ENCODE data around the gene RLBP1. TPM values are rescaled to one million over a fixed set of nuclear protein-coding genes. Genes with fewer than 3 reads are reported as not detected.
A peak's percentile ranks its signal among the peaks of the same experiment; 100 is the strongest.

Gene RLBP1
- total RNA-seq, 1 experiment from 2014 or later, result not detected

- no peaks in the 10 kb centered on the region for H3K9me3 Mint-ChIP-seq (ENCODE audit: unreplicated experiment)
- H3K4me3 ChIP-seq (ENCODE audit: low read depth, low read length), result no peak overlapping the region
- no peaks in the 10 kb centered on the region for H3K4me1 Mint-ChIP-seq (ENCODE audit: low read depth, unreplicated experiment)
- H3K36me3 ChIP-seq (ENCODE audit: control insufficient read depth, insufficient read depth, low read length), result no peaks in the 10 kb centered on the region
- H3K27ac Mint-ChIP-seq (ENCODE audit: unreplicated experiment), result no peak overlapping the region
- no peaks in the 10 kb centered on the region for H3K4me1 ChIP-seq
- DNase-seq, result no peak
- H3K4me3 Mint-ChIP-seq (ENCODE audit: unreplicated experiment), result no peak overlapping the region
- BruUV-seq (replicated peaks), result no TSS peak
- POLR2A ChIA-PET, result no interaction called here
- no peaks in the 10 kb centered on the region for H3K9me3 ChIP-seq
- TF ChIP-seq, protein P1, sequence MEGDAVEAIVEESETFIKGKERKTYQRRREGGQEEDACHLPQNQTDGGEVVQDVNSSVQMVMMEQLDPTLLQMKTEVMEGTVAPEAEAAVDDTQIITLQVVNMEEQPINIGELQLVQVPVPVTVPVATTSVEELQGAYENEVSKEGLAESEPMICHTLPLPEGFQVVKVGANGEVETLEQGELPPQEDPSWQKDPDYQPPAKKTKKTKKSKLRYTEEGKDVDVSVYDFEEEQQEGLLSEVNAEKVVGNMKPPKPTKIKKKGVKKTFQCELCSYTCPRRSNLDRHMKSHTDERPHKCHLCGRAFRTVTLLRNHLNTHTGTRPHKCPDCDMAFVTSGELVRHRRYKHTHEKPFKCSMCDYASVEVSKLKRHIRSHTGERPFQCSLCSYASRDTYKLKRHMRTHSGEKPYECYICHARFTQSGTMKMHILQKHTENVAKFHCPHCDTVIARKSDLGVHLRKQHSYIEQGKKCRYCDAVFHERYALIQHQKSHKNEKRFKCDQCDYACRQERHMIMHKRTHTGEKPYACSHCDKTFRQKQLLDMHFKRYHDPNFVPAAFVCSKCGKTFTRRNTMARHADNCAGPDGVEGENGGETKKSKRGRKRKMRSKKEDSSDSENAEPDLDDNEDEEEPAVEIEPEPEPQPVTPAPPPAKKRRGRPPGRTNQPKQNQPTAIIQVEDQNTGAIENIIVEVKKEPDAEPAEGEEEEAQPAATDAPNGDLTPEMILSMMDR (IDR thresholded peaks at IDR 0.05; ENCODE audit: insufficient read depth in 1 of 2, low read depth in 1 of 2, low read length in 1 of 2, severe bottlenecking in 1 of 2, unreplicated experiment in 1 of 2), result no peak
- peaks cover 9% of the 10 kb centered on the region for H3K36me3 Mint-ChIP-seq (ENCODE audit: insufficient read depth, unreplicated experiment)
- no peaks in the 10 kb centered on the region for H3K27me3 ChIP-seq (replicated peaks; ENCODE audit: control insufficient read depth, insufficient read depth, low read length)
- intact Hi-C loops (cut with micrococcal nuclease; ENCODE audit: unreplicated experiment), result loop anchor here (5.0 to 10.0 kb wide), 2 partner anchors 272 to 300 kb away; no protein-coding TSS in a partner anchor
- H3K27me3 Mint-ChIP-seq (ENCODE audit: insufficient read depth, unreplicated experiment), result no peaks in the 10 kb centered on the region
- CTCF ChIA-PET, result no interaction called here
Measured at GRCh38 chr15:89174476-89174875, 46.9 kb downstream of the RLBP1 start.

DNA sequence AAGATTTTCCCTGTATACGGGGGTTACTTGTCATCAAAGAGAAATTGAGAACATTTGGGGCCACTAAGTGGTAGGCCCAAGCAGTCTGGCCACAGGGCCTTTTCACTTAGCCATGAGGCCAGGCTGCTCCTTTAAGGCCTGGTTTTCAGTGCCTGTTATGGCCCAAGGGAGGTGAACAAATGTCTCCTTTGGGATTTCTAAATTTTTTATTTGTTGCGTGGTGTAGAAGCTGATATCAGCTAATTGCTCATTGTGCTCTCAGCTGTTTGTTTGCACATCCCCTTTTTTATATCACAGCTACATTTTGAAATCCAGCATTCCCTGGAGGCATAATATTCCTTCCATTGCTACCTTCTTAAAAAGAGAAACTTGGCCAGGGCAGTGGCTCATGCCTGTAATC, 48.5 kb downstream of the RLBP1 start:
- no peaks in the 10 kb centered on the region for H3K27me3 Mint-ChIP-seq (ENCODE audit: insufficient read depth, unreplicated experiment)
- no peak for DNase-seq
- no peak overlapping the region for H3K4me3 Mint-ChIP-seq (ENCODE audit: unreplicated experiment)
- TF ChIP-seq, protein P1 (IDR thresholded peaks at IDR 0.05; ENCODE audit: insufficient read depth in 1 of 2, low read depth in 1 of 2, low read length in 1 of 2, severe bottlenecking in 1 of 2, unreplicated experiment in 1 of 2), result no peak
- H3K36me3 Mint-ChIP-seq (ENCODE audit: insufficient read depth, unreplicated experiment), result peaks cover 9% of the 10 kb centered on the region
- CTCF ChIA-PET, result interaction anchor here (2.4 kb wide), 1 partner anchor 85 kb away, joined by 13 read pairs; the partner anchor contains the start of gene ABHD2
- Histone ChIP-seq H3K9me3 (no peaks in the 10 kb centered on the region), H3K4me3 (ENCODE audit: low read depth, low read length) (no peak overlapping the region), H3K4me1 (peaks cover under 1% of the 10 kb centered on the region; the same call in 1 of the 2 replicates), H3K36me3 (ENCODE audit: control insufficient read depth, insufficient read depth, low read length) (no peaks in the 10 kb centered on the region), H3K27me3 (replicated peaks; ENCODE audit: control insufficient read depth, insufficient read depth, low read length) (no peaks in the 10 kb centered on the region)
- POLR2A ChIA-PET, result no interaction called here
- no peaks in the 10 kb centered on the region for H3K9me3 Mint-ChIP-seq (ENCODE audit: unreplicated experiment)
- intact Hi-C loops (cut with micrococcal nuclease; ENCODE audit: unreplicated experiment), result loop anchor here (5.0 to 10.0 kb wide), 2 partner anchors 271 to 298 kb away; no protein-coding TSS in a partner anchor
- no peaks in the 10 kb centered on the region for H3K4me1 Mint-ChIP-seq (ENCODE audit: low read depth, unreplicated experiment)
- no TSS peak for BruUV-seq (replicated peaks)
- H3K27ac Mint-ChIP-seq (ENCODE audit: unreplicated experiment), result no peak overlapping the region

GRCh38 chr15:89171136-89172072, 50.0 kb downstream of the RLBP1 start:
- CTCF ChIA-PET, result interaction anchor here (0.6 to 2.4 kb wide), 14 partner anchors 21 to 267 kb away, joined by 3 to 13 read pairs (median 4); partner anchors contain the start of gene ABHD2

More at GRCh38 chr15:89171136-89172072, 50.0 kb downstream of the RLBP1 start:
- H3K9me3 ChIP-seq, result no peaks in the 10 kb centered on the region
- Mint-ChIP-seq H3K9me3 (ENCODE audit: unreplicated experiment) (no peaks in the 10 kb centered on the region), H3K36me3 (ENCODE audit: insufficient read depth, unreplicated experiment) (peaks cover 1% of the 10 kb centered on the region), H3K4me3 (ENCODE audit: unreplicated experiment) (no peak overlapping the region), H3K27ac (ENCODE audit: unreplicated experiment) (no peak overlapping the region), H3K27me3 (ENCODE audit: insufficient read depth, unreplicated experiment) (no peaks in the 10 kb centered on the region), H3K4me1 (ENCODE audit: low read depth, unreplicated experiment) (peaks cover 7% of the 10 kb centered on the region)
- peaks cover 11% of the 10 kb centered on the region for H3K4me1 ChIP-seq
- POLR2A ChIA-PET, result no interaction called here
- H3K36me3 ChIP-seq (ENCODE audit: control insufficient read depth, insufficient read depth, low read length), result no peaks in the 10 kb centered on the region
- no TSS peak for BruUV-seq (replicated peaks)
- H3K4me3 ChIP-seq (ENCODE audit: low read depth, low read length), result no peak overlapping the region
- intact Hi-C loops (cut with micrococcal nuclease; ENCODE audit: unreplicated experiment), result loop anchor here (1.0 to 10.0 kb wide), 5 partner anchors 32 to 297 kb away; no protein-coding TSS in a partner anchor
- TF ChIP-seq, protein P1 (IDR thresholded peaks at IDR 0.05; ENCODE audit: insufficient read depth in 1 of 2, low read depth in 1 of 2, low read length in 1 of 2, severe bottlenecking in 1 of 2, unreplicated experiment in 1 of 2), result peak; percentile 83 to 86
- peak; percentile 50 to 79 for DNase-seq
- no peaks in the 10 kb centered on the region for H3K27me3 ChIP-seq (replicated peaks; ENCODE audit: control insufficient read depth, insufficient read depth, low read length)

Measured in Caco-2 (cell line).